A549 (cell line): Measurements from ENCODE around the gene IGLON5. TPM values are rescaled to one million over a fixed set of nuclear protein-coding genes. Genes with fewer than 3 reads are reported as not detected.

Experiments used
- ATAC-seq, 2 experiments: fragments of 200-7000 bp in 1 of 2; fragments of >200 bp in 1 of 2; cut with Nextera tagmentation in 1 of 2; cut with Tn5 transposase in 1 of 2; 3 replicates each; pipeline versions ENCODE4 v1.8.0 to v1.9.1; 2018 to 2020; ENCODE audit warnings: mild to moderate bottlenecking in 1 of 2, moderate library complexity in 1 of 2
- CTCF ChIA-PET: fragments of 300-600 bp; sonication (Branson Sonifier 250); formaldehyde crosslinking; extraction: SDS; loops from one replicate; lab custom pipeline; 2021; ENCODE audit warnings: antibody characterized with exemption, inconsistent platforms; lab: Yijun Ruan, JAX
- POLR2A ChIA-PET: fragments of 350-600 bp; formaldehyde crosslinking; extraction: SDS; loops from one replicate; lab custom pipeline; 2021; ENCODE audit warnings: antibody characterized with exemption, inconsistent platforms; lab: Yijun Ruan, JAX
- DNase-seq, 2 experiments: peaks; one replicate each; pipeline versions ENCODE4 v3.0.0 to v3.0.0-alpha.2; 2011 to 2016; ENCODE audit warnings: low read depth in 1 of 2, low spot score in 1 of 2
- FAIRE-seq: peaks from 2 replicates; lab custom pipeline; 2011; peaks lifted over from hg19 to GRCh38; lab: Jason Lieb, UNC
- H3K27ac ChIP-seq, 2 experiments: fragments of >200 bp; sonication (Bioruptor Twin); formaldehyde crosslinking; 3 replicates each; pipeline ENCODE4 v1.5.1; 2016 to 2017
- H3K4me1 ChIP-seq: fragments of >200 bp; sonication (Bioruptor Twin); formaldehyde crosslinking; 3 replicates; pipeline ENCODE4 v1.6.1; 2016
- H3K4me2 ChIP-seq: fragments of >200 bp; sonication (Bioruptor Twin); formaldehyde crosslinking; 3 replicates; pipeline ENCODE4 v1.6.1; 2016
- H3K4me3 ChIP-seq: fragments of >200 bp; sonication (Bioruptor Twin); formaldehyde crosslinking; 3 replicates; pipeline ENCODE4 v1.5.1; 2016
- H3K9me3 ChIP-seq: fragments of >200 bp; sonication (Bioruptor Twin); formaldehyde crosslinking; 3 replicates; pipeline ENCODE4 v1.6.1; 2016
- ATOH8 ChIP-seq: fragments of 250-450 bp; sonication (Bioruptor Pico); IDR thresholded peaks from 2 replicates; pipeline ENCODE4 v1.5.0; 2020; ENCODE audit warnings: low read depth, mild to moderate bottlenecking, moderate library complexity
- CEBPB ChIP-seq, 2 experiments: fragments of >200 bp in 1 of 2; sonication (Bioruptor Twin) in 1 of 2; formaldehyde crosslinking in 1 of 2; IDR thresholded peaks; 2 replicates each; pipeline ENCODE4 v1.6.1; 2012 to 2016
- CHD2 ChIP-seq: fragments of 150-350 bp; IDR thresholded peaks from 2 replicates; pipeline ENCODE4 v1.6.1; 2014; ENCODE audit warnings: low read length; ENCODE audit not compliant: partially characterized antibody
- ELK1 ChIP-seq: fragments of 150-350 bp; IDR thresholded peaks from 2 replicates; pipeline ENCODE4 v1.6.1; 2014; ENCODE audit warnings: low read depth, mild to moderate bottlenecking, low read length
- EP300 ChIP-seq, 2 experiments: fragments of >200 bp; sonication (Bioruptor Twin); formaldehyde crosslinking; IDR thresholded peaks; 2 replicates in 1 of 2; 3 replicates in 1 of 2; pipeline ENCODE4 v1.6.1; 2016 to 2017
- FOSB ChIP-seq: fragments of 250-450 bp; sonication (Bioruptor Pico); IDR thresholded peaks from 2 replicates; pipeline ENCODE4 v1.5.0; 2020; ENCODE audit warnings: mild to moderate bottlenecking, moderate library complexity
- GATA3 ChIP-seq: IDR thresholded peaks from 2 replicates; pipeline ENCODE4 v1.6.1; 2012; ENCODE audit warnings: borderline replicate concordance
- HDAC2 ChIP-seq: fragments of 200-600 bp; sonication (generic); IDR thresholded peaks from 2 replicates; pipeline ENCODE4 v1.6.1; 2016
- HEYL ChIP-seq: fragments of 250-450 bp; sonication (Bioruptor Pico); IDR thresholded peaks from 2 replicates; pipeline ENCODE4 v1.8.0; 2021; ENCODE audit warnings: mild to moderate bottlenecking, moderate library complexity
- JUNB ChIP-seq: fragments of >200 bp; sonication (Bioruptor Twin); formaldehyde crosslinking; IDR thresholded peaks from 2 replicates; pipeline ENCODE4 v1.6.1; 2016
- MAFK ChIP-seq: fragments of 450-650 bp; IDR thresholded peaks from 2 replicates; pipeline ENCODE4 v1.6.1; 2014; ENCODE audit not compliant: partially characterized antibody
- NFE2L2 ChIP-seq: fragments of 150-350 bp; conservative IDR thresholded peaks from 2 replicates; pipeline ENCODE4 v1.6.1; 2014; ENCODE audit warnings: low read length
- NPAS2 ChIP-seq: fragments of 250-450 bp; sonication (Bioruptor Pico); IDR thresholded peaks from 2 replicates; pipeline ENCODE4 v1.8.0; 2022; ENCODE audit warnings: mild to moderate bottlenecking, moderate library complexity, borderline replicate concordance
- PBX3 ChIP-seq: IDR thresholded peaks from 2 replicates; pipeline ENCODE4 v1.6.1; 2012
- PHF8 ChIP-seq: fragments of 200-600 bp; sonication (generic); IDR thresholded peaks from 2 replicates; pipeline ENCODE4 v1.6.1; 2016; ENCODE audit warnings: low read depth, mild to moderate bottlenecking, antibody characterized with exemption, moderate library complexity, borderline replicate concordance
- POLR2AphosphoS2 ChIP-seq: conservative IDR thresholded peaks from 2 replicates; pipeline ENCODE4 v1.6.1; 2012; ENCODE audit warnings: low read length, improper control_type of control experiment, inconsistent platforms
- RAD21 ChIP-seq, 2 experiments: fragments of >200 bp in 1 of 2; sonication (Bioruptor Twin) in 1 of 2; formaldehyde crosslinking in 1 of 2; IDR thresholded peaks in 1 of 2; conservative IDR thresholded peaks in 1 of 2; 2 replicates in 1 of 2; 3 replicates in 1 of 2; pipeline ENCODE4 v1.6.1; 2012 to 2018; ENCODE audit warnings: inconsistent platforms in 1 of 2
- RCOR1 ChIP-seq: fragments of 150-350 bp; IDR thresholded peaks from 2 replicates; pipeline ENCODE4 v1.6.1; 2014; ENCODE audit warnings: antibody characterized with exemption, low read length, low read depth
- TFCP2L1 ChIP-seq: fragments of 250-450 bp; sonication (Bioruptor Pico); IDR thresholded peaks from 2 replicates; pipeline ENCODE4 v1.5.0; 2021; ENCODE audit warnings: mild to moderate bottlenecking
- ZC3H11A ChIP-seq: fragments of 450-650 bp; IDR thresholded peaks from 2 replicates; pipeline ENCODE4 v1.6.1; 2014; ENCODE audit warnings: antibody characterized with exemption, mild to moderate bottlenecking
- ZFP36 ChIP-seq: fragments of 450-650 bp; IDR thresholded peaks from 2 replicates; pipeline ENCODE4 v1.6.1; 2014; ENCODE audit warnings: borderline replicate concordance; ENCODE audit not compliant: partially characterized antibody
- WGBS: methylation state at CpG from one replicate; pipeline ENCODE4 v1.1.6; 2017; ENCODE audit errors: missing lambda C conversion rate; 5-methylcytosine and 5-hydroxymethylcytosine counted together
- polyA plus RNA-seq, 4 experiments: library from polyadenylated mRNA; depleted of rRNA in 3 of 4; stranded (reverse); fragments of >200 nt; fragmentation: RNase III in 1 of 4; extraction: RNeasy Plus Mini Kit Qiagen cat#74134 plus additional on column Dnase treatment in 1 of 4; gene quantifications; 2 replicates in 3 of 4; 3 replicates in 1 of 4; pipeline ENCODE4 v1.2.3, GENCODE V29; 2011 to 2017

IGLON5 gene
- polyA plus RNA-seq, 2 of the 4 experiments (the other 2 are of a cell fraction), result 0.04 to 0.06 TPM

GRCh38 chr19:51305479-51305878 lies 6.0 kb upstream of the IGLON5 start:
- peaks cover 28% of the 10 kb centered on the region; the same call in 2 of the 3 replicates for H3K9me3 ChIP-seq
- WGBS, result 5% methylated on average over 3 of the region's 3 CpGs
- TF ChIP-seq PBX3 (no peak), MAFK (no peak), NFE2L2 (no peak), ELK1 (no peak), ZC3H11A (no peak), ATOH8 (CRISPR knock-in tag) (no peak), CEBPB (IDR thresholded peaks at IDR 0.05) (no peak), GATA3 (no peak), RAD21 (conservative IDR thresholded peaks at IDR 0.05 in 1 of 2, IDR thresholded peaks at IDR 0.05 in 1 of 2) (no peak), HEYL (CRISPR knock-in tag) (no peak), FOSB (no peak), ZFP36 (no peak), CHD2 (no peak), HDAC2 (no peak)
- TF ChIP-seq, all 56 proteins: peak for 0
- Histone ChIP-seq H3K4me1 (no peaks in the 10 kb centered on the region), H3K4me2 (no peak overlapping the region), H3K4me3 (no peak overlapping the region), H3K27ac (no peak overlapping the region)
- no peak for ATAC-seq
- FAIRE-seq, result no peak
- ChIA-PET CTCF (interaction anchor here (1.1 to 1.4 kb wide), 2 partner anchors 10 to 34 kb away, joined by 3 to 6 read pairs; no protein-coding TSS in a partner anchor), POLR2A (no interaction called here)
- DNase-seq, result no peak

- H3K9me3 ChIP-seq, result peaks cover 10% of the 10 kb centered on the region
- TF ChIP-seq EP300 (IDR thresholded peaks at IDR 0.05), result no peak
- no peak for TF ChIP-seq TFCP2L1 (CRISPR knock-in tag)
- TF ChIP-seq NPAS2 (CRISPR knock-in tag), result no peak
- TF ChIP-seq JUNB, result no peak
- no peak for TF ChIP-seq MAFK
- no peak for TF ChIP-seq ELK1
- no peak for TF ChIP-seq ZC3H11A
- no peak for TF ChIP-seq PHF8
- no peak for TF ChIP-seq POLR2AphosphoS2
- no peak for TF ChIP-seq RCOR1
- CTCF ChIA-PET, result no interaction called here
- H3K27ac ChIP-seq, result no peak overlapping the region
- DNase-seq (no peak), FAIRE-seq (no peak), ATAC-seq (no peak)
- no peaks in the 10 kb centered on the region; the same call in 2 of the 3 replicates for H3K4me1 ChIP-seq
- no peak overlapping the region for H3K4me2 ChIP-seq
- POLR2A ChIA-PET, result no interaction called here
- no peak overlapping the region for H3K4me3 ChIP-seq
- WGBS, result 31% methylated on average over 7 of the region's 8 CpGs
Observed at GRCh38 chr19:51316688-51317087, 5.2 kb downstream of the IGLON5 start.
